OCI-LY3 (cell line): ENCODE data around the gene AVPR1B.

ENCODE experiments used
- H2AFZ ChIP-seq: fragments of 200-600, 300-600 bp; shearing (Covaris generic); 2 replicates; pipeline ENCODE4 v1.6.0; 2014; ENCODE audit warnings: antibody characterized with exemption, low read depth, low read length
- H3K27ac ChIP-seq: fragments of 200-600, 300-600 bp; sonication (generic); 2 replicates; pipeline ENCODE4 v1.5.1; 2014; ENCODE audit warnings: mild to moderate bottlenecking, low read length, moderate library complexity, mixed read lengths
- H3K27me3 ChIP-seq: fragments of 200-600, 300-600 bp; sonication (generic); 2 replicates; pipeline ENCODE4 v1.6.1; 2014; ENCODE audit warnings: low read depth, low read length, mixed read lengths
- H3K36me3 ChIP-seq: fragments of 200-600, 300-600 bp; sonication (generic); replicated peaks from 2 replicates; pipeline ENCODE3; 2014; ENCODE audit warnings: low read depth, low read length, mixed read lengths
- H3K4me1 ChIP-seq: fragments of 300-600, 200-600 bp; sonication (generic); 2 replicates; pipeline ENCODE4 v1.6.1; 2014; ENCODE audit warnings: low read length, mixed read lengths
- H3K4me2 ChIP-seq: fragments of 200-600, 300-600 bp; sonication (generic); 2 replicates; pipeline ENCODE4 v1.6.1; 2014; ENCODE audit warnings: low read length, mixed read lengths
- H3K4me3 ChIP-seq: fragments of 300-600, 200-600 bp; sonication (generic); 2 replicates; pipeline ENCODE4 v1.5.1; 2014; ENCODE audit warnings: antibody characterized with exemption, mild to moderate bottlenecking, low read length, moderate library complexity
- H3K79me2 ChIP-seq: fragments of 300-600, 200-600 bp; shearing (Covaris generic); 2 replicates; pipeline ENCODE4 v1.6.1; 2014; ENCODE audit warnings: mild to moderate bottlenecking, low read length, mixed read lengths
- H3K9ac ChIP-seq: fragments of 300-600, 200-600 bp; shearing (Covaris generic); 2 replicates; pipeline ENCODE4 v1.6.0; 2014; ENCODE audit warnings: mild to moderate bottlenecking, low read length, moderate library complexity
- H3K9me3 ChIP-seq: fragments of 200-600, 300-600 bp; shearing (Covaris generic); 2 replicates; pipeline ENCODE4 v1.6.1; 2014; ENCODE audit warnings: low read length, mixed read lengths; ENCODE audit not compliant: insufficient read depth
- H4K20me1 ChIP-seq: fragments of 200-600, 300-600 bp; sonication (generic); 2 replicates; pipeline ENCODE4 v1.6.1; 2016; ENCODE audit warnings: low read length, mixed read lengths; ENCODE audit not compliant: insufficient read depth
- EZH2phosphoT487 ChIP-seq: fragments of 200-600 bp; shearing (Covaris generic); IDR thresholded peaks from 2 replicates; pipeline ENCODE4 v1.6.1; 2018; ENCODE audit warnings: antibody characterized with exemption, mixed run types, low read depth
- TF ChIP-seq, protein P1 (sequence below): fragments of 200-600, 300-600 bp; sonication (generic); IDR thresholded peaks from 2 replicates; pipeline ENCODE4 v1.5.1; 2014; ENCODE audit warnings: antibody characterized with exemption, low read length, low read depth

The AVPR1B gene

GRCh38 chr1:206107168-206107544 lies 10.0 kb downstream of the AVPR1B start:
- H3K36me3 ChIP-seq, result peaks cover 7% of the 10 kb centered on the region
- no peak overlapping the region for H3K9ac ChIP-seq
- H3K4me1 ChIP-seq, result peaks cover 19% of the 10 kb centered on the region
- no peak overlapping the region for H2AFZ ChIP-seq
- H3K27me3 ChIP-seq, result no peaks in the 10 kb centered on the region
- peaks cover 5% of the 10 kb centered on the region for H3K79me2 ChIP-seq
- H3K4me2 ChIP-seq, result no peak overlapping the region
- TF ChIP-seq EZH2phosphoT487, result no peak
- TF ChIP-seq, protein P1, sequence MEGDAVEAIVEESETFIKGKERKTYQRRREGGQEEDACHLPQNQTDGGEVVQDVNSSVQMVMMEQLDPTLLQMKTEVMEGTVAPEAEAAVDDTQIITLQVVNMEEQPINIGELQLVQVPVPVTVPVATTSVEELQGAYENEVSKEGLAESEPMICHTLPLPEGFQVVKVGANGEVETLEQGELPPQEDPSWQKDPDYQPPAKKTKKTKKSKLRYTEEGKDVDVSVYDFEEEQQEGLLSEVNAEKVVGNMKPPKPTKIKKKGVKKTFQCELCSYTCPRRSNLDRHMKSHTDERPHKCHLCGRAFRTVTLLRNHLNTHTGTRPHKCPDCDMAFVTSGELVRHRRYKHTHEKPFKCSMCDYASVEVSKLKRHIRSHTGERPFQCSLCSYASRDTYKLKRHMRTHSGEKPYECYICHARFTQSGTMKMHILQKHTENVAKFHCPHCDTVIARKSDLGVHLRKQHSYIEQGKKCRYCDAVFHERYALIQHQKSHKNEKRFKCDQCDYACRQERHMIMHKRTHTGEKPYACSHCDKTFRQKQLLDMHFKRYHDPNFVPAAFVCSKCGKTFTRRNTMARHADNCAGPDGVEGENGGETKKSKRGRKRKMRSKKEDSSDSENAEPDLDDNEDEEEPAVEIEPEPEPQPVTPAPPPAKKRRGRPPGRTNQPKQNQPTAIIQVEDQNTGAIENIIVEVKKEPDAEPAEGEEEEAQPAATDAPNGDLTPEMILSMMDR, result no peak
- no peak overlapping the region for H3K27ac ChIP-seq
- H4K20me1 ChIP-seq, result no peaks in the 10 kb centered on the region
- no peaks in the 10 kb centered on the region for H3K9me3 ChIP-seq
- no peak overlapping the region for H3K4me3 ChIP-seq

DNA sequence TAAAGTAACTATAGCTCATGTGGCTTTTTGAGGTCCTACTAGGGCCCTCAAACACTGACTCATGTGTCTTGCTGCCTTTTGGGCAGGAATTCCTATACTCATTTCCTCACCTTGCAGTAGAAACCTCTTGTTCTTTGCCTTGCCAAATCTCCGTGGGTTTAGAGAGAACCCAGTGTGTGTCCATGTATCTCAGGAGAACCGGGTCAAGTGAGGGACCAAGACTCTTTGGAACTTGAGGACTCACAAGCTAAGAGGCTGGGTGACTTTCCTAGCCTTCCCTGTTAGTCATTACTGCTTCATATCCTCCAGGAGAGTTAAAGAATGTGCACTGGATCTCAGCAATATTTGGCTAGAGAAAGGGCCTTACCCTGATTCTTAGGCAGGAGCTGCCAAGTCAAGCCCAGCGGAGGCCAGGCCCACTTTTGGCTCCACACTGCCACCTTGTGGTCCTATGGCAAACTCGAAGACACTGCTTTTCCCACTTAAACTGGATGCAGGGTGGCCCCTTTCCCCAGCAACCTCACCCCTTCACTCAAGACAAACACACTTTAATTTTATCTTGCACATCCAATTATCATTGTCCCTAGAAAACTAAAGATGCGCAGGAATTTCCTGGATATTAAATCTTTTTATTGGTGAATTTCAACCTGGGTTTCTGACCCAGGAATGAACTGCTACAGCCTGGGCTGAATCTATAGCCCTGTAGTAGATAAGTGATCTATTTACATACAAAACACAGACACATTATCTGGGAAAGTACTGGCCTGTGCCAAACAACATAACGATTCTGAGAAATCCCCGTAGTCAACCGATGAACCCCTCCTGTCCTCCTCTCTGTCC lies 10.6 kb downstream of the AVPR1B start:
- Histone ChIP-seq H3K4me3 (no peak overlapping the region), H3K9ac (peak overlapping the region; percentile 44; the same call in 1 of the 2 replicates), H3K4me2 (peak overlapping the region; percentile 27), H4K20me1 (no peaks in the 10 kb centered on the region), H2AFZ (no peak overlapping the region), H3K27ac (peak overlapping the region; percentile 58), H3K27me3 (no peaks in the 10 kb centered on the region), H3K4me1 (peaks cover 19% of the 10 kb centered on the region), H3K79me2 (peaks cover 5% of the 10 kb centered on the region), H3K9me3 (no peaks in the 10 kb centered on the region), H3K36me3 (peaks cover 13% of the 10 kb centered on the region)
- TF ChIP-seq, protein P1, result peak; percentile 96
- TF ChIP-seq EZH2phosphoT487, result no peak

DNA sequence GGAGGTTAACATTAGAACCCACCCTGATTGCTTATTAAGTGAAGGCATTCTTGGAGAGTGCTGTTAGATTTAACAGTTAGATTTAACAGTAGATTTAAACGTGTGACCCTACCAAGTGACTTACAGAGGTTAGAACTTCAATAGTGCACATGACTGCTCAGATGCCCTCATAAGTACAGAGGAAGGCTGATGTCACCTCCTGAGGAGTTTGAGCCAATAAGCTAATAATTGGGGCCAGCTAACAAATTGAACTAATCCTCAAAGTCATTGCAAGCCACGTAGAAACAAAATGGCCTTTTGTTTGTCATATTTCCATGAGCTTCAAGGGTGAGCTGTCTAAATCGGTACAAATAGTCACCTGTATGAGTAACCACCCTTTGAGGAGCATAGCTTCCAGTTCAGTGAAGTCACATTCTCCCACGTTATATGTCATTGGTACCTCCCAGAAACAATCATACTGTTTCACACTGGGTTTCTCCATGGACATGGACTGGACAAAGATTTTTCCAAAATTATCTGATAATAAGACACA lies 11.7 kb downstream of the AVPR1B start:
- Histone ChIP-seq H3K9me3 (no peaks in the 10 kb centered on the region), H3K9ac (no peak overlapping the region), H3K27ac (peak overlapping the region; percentile 12; the same call in 1 of the 2 replicates)

DNA sequence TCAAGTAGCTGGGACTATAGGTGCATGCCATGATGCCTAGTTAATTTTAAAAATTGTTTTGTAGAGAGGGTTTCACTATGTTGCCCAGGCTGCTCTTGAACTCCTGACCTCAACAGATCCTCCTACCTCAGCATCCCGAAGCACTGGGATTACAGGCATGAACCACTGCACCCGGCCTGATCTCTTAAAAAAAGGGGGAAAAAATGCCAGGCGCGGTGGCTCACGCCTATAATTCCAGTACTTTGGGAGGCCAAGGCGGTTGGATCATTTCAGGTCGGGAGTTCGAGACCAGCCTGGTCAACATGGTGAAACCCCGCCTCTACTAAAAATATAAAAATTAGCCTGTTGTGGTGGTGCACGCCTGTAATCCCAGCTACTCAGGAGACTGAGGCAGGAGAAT lies 13.2 kb downstream of the AVPR1B start:
- H3K36me3 ChIP-seq, result peaks cover 35% of the 10 kb centered on the region
- peaks cover 26% of the 10 kb centered on the region for H3K4me1 ChIP-seq
- H3K27ac ChIP-seq, result no peak overlapping the region
- TF ChIP-seq, protein P1, result no peak
- no peak for TF ChIP-seq EZH2phosphoT487
- no peaks in the 10 kb centered on the region for H4K20me1 ChIP-seq
- no peak overlapping the region for H3K4me3 ChIP-seq
- H3K9ac ChIP-seq, result no peak overlapping the region
- no peak overlapping the region for H2AFZ ChIP-seq
- H3K9me3 ChIP-seq, result no peaks in the 10 kb centered on the region
- peaks cover 5% of the 10 kb centered on the region for H3K79me2 ChIP-seq
- H3K27me3 ChIP-seq, result no peaks in the 10 kb centered on the region
- H3K4me2 ChIP-seq, result no peak overlapping the region

More for the DNA sequence above, 11.7 kb downstream of the AVPR1B start:
- Histone ChIP-seq H3K36me3 (peaks cover 23% of the 10 kb centered on the region), H4K20me1 (no peaks in the 10 kb centered on the region), H3K4me2 (no peak overlapping the region), H3K79me2 (peaks cover 5% of the 10 kb centered on the region), H3K27me3 (no peaks in the 10 kb centered on the region), H3K4me3 (no peak overlapping the region), H2AFZ (no peak overlapping the region), H3K4me1 (peaks cover 22% of the 10 kb centered on the region)
- TF ChIP-seq, protein P1, result no peak
- TF ChIP-seq EZH2phosphoT487, result no peak
